ENCODE data around the gene AWAT1.
"Not testable (repeated sequence)": the region's sequence is repeated elsewhere in the genome, so short reads cannot be mapped to it uniquely, and the experiment has no call there.

Gene AWAT1

DNA sequence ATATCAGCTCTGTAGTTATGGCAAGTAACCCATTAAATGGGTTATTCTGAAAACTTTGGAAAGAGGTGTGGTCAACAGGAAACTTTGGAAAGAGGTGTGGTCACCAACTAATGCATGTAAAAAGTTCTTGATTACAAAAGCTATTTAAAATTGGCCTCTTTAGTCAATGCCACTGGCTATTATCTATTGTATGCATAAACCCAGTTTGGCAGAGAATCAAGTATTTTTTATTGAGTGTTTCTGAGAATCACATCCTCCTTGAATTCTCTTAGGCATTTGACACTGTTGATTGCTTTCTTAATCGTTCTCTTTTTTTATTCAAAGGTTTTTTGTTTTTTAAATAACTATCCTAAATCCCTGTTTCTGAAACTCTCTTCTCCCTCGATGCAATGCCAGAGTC is 18.0 kb downstream of the AWAT1 start:
- Mint-ChIP-seq H3K9me3 (no peaks in the 10 kb centered on the region), H3K4me3 (no peak overlapping the region), H3K27ac (no peak overlapping the region)

DNA sequence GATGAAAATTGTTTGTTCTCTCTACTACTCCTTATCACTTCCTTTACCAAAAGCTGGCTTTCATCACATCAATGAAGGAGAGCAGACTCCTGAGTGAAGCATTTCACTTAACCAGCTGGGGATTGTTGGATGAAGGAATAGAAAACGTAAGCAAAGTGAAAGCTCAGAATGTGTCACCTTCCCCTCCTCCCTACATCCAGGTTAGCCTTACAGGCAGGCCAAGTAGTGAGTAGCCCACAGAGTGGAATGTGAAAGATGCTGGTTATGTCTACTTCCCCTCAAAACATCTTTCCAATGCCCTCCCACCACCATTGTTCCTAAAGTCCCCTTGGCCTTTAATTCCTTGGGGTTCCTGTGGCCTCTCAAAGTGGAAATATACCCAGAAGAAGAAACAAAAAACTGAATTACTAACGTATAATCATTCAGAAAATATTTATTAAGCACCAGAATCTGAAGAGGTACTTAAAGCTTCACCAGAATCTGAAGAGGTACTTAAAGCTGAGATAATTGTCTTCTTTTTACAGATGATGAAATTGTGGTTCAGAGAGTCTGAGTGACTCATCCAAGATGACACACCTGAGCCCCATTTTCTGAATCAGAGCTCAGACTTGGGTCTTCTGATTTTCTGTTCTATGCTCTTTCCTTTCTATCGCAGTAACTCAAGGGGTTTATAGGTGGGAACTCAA is 19.1 kb downstream of the AWAT1 start:
- peak overlapping the region; percentile 88 for H3K27ac Mint-ChIP-seq
- no peak for DNase-seq
- peaks cover 47% of the 10 kb centered on the region for H3K27me3 Mint-ChIP-seq
- no peaks in the 10 kb centered on the region for H3K36me3 Mint-ChIP-seq (ENCODE audit: low read depth)
- no peaks in the 10 kb centered on the region for H3K9me3 Mint-ChIP-seq
- no peak overlapping the region for H3K4me3 Mint-ChIP-seq
- H3K4me1 Mint-ChIP-seq (ENCODE audit: low read depth), result peaks cover 19% of the 10 kb centered on the region

More for the DNA sequence above, 18.0 kb downstream of the AWAT1 start:
- no peak for DNase-seq
- H3K36me3 Mint-ChIP-seq (ENCODE audit: low read depth), result no peaks in the 10 kb centered on the region
- H3K27me3 Mint-ChIP-seq, result peaks cover 50% of the 10 kb centered on the region
- peaks cover 19% of the 10 kb centered on the region for H3K4me1 Mint-ChIP-seq (ENCODE audit: low read depth)

DNA sequence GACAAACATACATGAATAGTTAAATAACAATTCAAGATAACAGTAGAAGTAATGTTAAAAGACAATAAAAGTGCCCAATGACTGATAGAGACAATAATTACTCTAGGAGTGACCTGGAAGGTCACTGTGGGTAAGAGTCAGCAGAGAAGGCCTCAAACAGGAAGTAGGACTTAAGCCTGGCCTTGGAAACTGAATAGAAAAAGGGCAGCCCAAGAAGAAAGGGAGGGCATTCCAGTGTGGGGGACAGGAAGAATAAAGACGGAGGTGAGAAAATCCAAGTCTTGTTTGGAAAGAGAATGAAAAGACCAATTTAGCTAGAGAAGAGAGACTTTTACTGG is 19.6 kb downstream of the AWAT1 start:
- H3K27me3 Mint-ChIP-seq, result peaks cover 44% of the 10 kb centered on the region
- no peak overlapping the region for H3K4me3 Mint-ChIP-seq
- H3K9me3 Mint-ChIP-seq, result no peaks in the 10 kb centered on the region
- no peak for DNase-seq
- H3K36me3 Mint-ChIP-seq (ENCODE audit: low read depth), result no peaks in the 10 kb centered on the region
- peak overlapping the region; percentile 88 for H3K27ac Mint-ChIP-seq
- peaks cover 19% of the 10 kb centered on the region for H3K4me1 Mint-ChIP-seq (ENCODE audit: low read depth)

DNA sequence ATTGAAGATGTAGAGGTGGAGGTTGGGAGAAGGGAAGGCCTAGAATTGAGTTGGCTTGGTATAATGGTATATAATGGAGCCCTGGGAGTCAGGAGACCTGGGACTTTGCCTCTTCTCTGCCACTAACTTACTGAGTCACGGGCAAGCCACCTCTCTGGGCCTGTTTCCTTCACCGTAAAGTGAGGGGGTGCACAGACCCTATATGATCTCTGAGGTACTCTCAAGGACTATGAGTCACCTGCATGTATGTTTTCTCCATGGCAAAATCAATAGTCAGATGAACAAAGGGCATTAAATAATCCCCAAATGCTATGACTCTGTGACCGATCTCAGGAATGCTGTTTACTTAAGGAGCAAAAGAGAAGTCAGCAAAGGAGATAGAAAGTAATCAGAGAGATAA is 20.5 kb downstream of the AWAT1 start:
- no peak for DNase-seq
- Mint-ChIP-seq H3K4me1 (ENCODE audit: low read depth) (peaks cover 19% of the 10 kb centered on the region), H3K9me3 (no peaks in the 10 kb centered on the region), H3K4me3 (no peak overlapping the region), H3K27ac (no peak overlapping the region), H3K36me3 (ENCODE audit: low read depth) (no peaks in the 10 kb centered on the region), H3K27me3 (peaks cover 45% of the 10 kb centered on the region)

DNA sequence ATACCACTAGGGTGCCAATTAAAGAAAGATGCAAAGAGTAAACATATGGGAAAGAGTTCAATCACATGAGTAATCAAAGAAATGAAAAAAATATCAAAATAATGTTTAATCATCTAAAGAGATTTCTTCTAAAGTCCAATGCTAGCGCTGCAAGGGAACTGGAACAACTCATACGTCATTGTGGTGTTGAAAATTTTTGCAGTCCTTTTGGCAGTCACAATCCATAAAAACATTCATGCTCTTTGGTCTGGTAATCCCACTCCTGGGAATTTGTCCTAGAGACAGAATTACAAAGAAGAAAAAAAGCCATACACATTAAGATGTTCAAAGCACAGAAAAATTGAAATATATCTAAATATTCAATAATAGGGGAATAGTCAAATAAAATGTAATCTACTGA is 21.0 kb downstream of the AWAT1 start:
- Mint-ChIP-seq H3K27me3 (peaks cover 42% of the 10 kb centered on the region), H3K27ac (no peak overlapping the region), H3K4me1 (ENCODE audit: low read depth) (peaks cover 19% of the 10 kb centered on the region), H3K4me3 (no peak overlapping the region), H3K36me3 (ENCODE audit: low read depth) (no peaks in the 10 kb centered on the region), H3K9me3 (no peaks in the 10 kb centered on the region)
- DNase-seq, result no peak

DNA sequence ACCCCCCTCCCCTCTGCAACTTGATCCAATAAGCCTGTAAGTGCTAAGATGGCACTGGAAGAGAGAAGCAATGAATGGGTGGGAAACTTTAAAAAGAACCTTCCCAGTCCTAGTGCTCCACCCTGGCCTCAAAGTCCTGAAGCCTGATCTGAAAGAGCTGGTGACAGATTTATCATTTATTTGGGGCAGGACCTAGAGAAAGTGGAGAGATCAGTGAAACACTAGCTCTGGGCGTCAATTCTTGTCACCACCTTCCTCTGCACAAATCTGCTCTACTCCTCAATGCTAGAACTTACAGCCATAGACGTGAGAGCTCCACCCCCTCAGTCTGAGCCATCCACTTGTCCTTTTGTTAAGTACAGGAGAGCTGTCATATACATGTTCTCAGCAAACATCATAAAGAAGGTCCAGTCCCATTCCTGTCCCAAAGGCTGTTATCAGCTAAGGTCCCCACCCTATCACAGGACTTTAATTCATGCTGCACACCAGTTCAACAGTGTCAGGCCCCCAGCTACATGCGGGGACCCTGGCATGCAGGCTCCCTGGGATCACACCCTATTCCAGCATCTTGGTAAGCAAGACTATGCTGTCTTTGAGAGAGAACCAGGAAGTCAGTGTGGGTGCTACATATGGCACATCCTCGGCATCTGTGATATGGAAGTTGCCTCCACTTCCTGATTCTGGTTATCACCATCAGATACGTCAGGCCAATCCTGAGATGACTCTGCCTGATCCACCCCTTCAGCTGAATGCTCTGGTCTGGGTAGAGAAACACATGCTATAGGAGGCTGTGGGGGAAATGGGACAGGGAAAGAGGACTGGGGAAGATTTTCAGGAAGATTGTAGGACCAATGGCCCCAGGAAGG is 23.2 kb downstream of the AWAT1 start:
- no peaks in the 10 kb centered on the region for H3K36me3 Mint-ChIP-seq (ENCODE audit: low read depth)
- H3K4me3 Mint-ChIP-seq, result no peak overlapping the region
- peaks cover 31% of the 10 kb centered on the region for H3K27me3 Mint-ChIP-seq
- no peak overlapping the region for H3K27ac Mint-ChIP-seq
- no peak for DNase-seq
- peaks cover 19% of the 10 kb centered on the region for H3K4me1 Mint-ChIP-seq (ENCODE audit: low read depth)
- H3K9me3 Mint-ChIP-seq, result no peaks in the 10 kb centered on the region

DNA sequence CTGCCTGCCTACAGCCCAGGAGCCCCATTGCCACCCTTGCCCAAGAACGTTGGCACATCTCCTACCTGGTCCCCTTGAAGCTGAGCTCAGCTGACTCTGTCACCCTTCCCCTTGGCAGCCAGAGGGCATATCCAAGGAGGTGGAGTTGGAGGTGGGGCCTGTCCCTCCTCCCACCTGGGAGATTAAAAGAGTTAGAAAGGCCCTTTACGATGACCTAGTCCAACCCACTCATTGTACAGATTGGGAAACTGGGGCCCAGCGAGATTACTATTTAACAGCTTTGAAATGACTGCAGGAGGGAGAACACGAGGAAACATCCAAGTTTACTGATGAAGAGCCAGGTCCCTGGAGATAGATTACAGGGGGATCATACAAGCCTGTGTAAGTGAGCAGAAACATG is 25.6 kb downstream of the AWAT1 start, which contains the start of gene P2RY4:
TSS of gene P2RY4 (minus strand) at position 101 of the 400 bp plus-strand sequence. CDS start 580 bp downstream, outside the sequence.
- no peaks in the 10 kb centered on the region for H3K36me3 Mint-ChIP-seq (ENCODE audit: low read depth)
- no peak within 1 kb of the TSS for H3K4me3 Mint-ChIP-seq
- no peak for DNase-seq
- no peaks in the 10 kb centered on the region for H3K9me3 Mint-ChIP-seq
- H3K4me1 Mint-ChIP-seq (ENCODE audit: low read depth), result no peaks in the 10 kb centered on the region
- H3K27ac Mint-ChIP-seq, result no peak within 1 kb of the TSS
- H3K27me3 Mint-ChIP-seq, result peaks cover 32% of the 10 kb centered on the region

DNA sequence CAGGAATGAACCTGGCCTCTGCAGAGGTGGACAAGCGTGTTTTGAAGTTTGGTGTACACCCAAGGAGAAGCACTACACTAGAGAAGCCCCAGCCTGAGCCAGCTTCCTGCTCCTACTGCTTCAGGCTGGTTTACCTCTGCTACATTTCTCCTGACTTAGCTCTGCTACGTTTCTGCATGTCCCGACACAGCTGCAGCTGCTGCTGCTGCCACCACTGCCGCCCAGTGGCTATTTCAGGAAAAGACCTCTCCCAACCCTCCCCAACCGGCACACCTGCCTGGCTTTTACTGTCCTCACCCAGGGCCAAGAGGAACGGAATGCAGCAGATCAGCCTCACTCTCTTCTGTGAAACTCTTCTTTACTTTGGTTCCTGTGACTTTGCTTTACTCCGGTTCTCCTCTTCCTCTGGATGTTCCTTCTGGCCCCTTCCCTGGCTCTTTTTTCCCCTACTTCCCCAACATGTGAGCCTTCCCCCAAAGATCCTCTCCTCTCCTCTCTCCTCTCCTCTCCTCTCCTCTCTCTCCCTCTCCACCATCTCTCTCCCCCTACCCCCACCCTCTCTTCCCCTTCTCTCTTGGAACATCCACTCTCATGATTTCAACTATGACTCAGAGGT is 28.6 kb downstream of the AWAT1 start:
- Mint-ChIP-seq H3K36me3 (ENCODE audit: low read depth) (no peaks in the 10 kb centered on the region), H3K9me3 (no peaks in the 10 kb centered on the region), H3K4me3 (no peak overlapping the region), H3K27ac (no peak overlapping the region), H3K4me1 (ENCODE audit: low read depth) (no peaks in the 10 kb centered on the region), H3K27me3 (peaks cover 41% of the 10 kb centered on the region)
- peak; percentile 48 for DNase-seq

DNA sequence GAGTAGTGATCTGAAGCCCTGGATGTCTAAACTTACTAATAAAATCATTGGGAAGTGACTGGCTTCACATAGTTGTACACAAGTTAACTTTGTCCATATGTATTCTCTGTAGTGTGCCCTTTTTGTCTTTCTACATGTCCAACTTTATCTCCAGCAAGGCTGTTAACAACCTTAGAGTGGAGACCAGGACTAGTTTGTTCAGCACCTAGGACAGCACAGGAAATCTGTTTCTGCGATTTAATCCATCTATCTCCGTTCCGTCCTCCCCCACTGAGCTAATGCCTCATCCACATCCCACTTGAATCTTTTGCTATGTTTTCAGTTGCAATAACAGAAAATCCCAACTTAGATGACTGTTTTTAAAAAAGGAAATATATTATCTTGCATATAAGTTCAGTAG is 30.3 kb downstream of the AWAT1 start:
- no peaks in the 10 kb centered on the region for H3K36me3 Mint-ChIP-seq (ENCODE audit: low read depth)
- DNase-seq, result no peak
- no peak overlapping the region for H3K27ac Mint-ChIP-seq
- no peaks in the 10 kb centered on the region for H3K9me3 Mint-ChIP-seq
- no peak overlapping the region for H3K4me3 Mint-ChIP-seq
- H3K4me1 Mint-ChIP-seq (ENCODE audit: low read depth), result no peaks in the 10 kb centered on the region
- H3K27me3 Mint-ChIP-seq, result peaks cover 46% of the 10 kb centered on the region

DNA sequence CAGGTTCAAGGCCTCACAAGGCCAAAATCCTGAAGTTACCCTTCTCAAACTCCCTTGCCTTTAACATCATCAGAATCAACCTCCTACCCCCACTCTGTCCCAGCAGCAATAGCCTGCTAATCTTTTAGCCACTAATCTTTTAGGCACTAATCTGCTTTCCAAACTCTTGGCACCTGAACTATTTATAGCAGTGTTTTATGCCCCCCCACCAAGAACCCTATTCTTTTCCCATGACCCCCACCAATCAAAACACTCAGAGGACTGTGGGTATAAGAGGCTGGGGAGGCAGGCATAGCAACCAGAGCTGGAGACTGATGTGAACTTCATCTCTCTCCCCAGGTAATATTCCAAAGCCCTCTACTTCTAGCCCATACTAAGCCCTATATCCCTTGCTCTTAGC is 33.6 kb downstream of the AWAT1 start, which contains the start of gene ARR3:
TSS of gene ARR3 (plus strand) at position 301 of the 400 bp plus-strand sequence. CDS start 1,052 bp downstream, outside the sequence.
- Mint-ChIP-seq H3K4me3 (no peak within 1 kb of the TSS), H3K9me3 (no peaks in the 10 kb centered on the region), H3K27ac (no peak within 1 kb of the TSS), H3K27me3 (peaks cover 43% of the 10 kb centered on the region), H3K36me3 (ENCODE audit: low read depth) (no peaks in the 10 kb centered on the region), H3K4me1 (ENCODE audit: low read depth) (no peaks in the 10 kb centered on the region)
- no peak for DNase-seq

DNA sequence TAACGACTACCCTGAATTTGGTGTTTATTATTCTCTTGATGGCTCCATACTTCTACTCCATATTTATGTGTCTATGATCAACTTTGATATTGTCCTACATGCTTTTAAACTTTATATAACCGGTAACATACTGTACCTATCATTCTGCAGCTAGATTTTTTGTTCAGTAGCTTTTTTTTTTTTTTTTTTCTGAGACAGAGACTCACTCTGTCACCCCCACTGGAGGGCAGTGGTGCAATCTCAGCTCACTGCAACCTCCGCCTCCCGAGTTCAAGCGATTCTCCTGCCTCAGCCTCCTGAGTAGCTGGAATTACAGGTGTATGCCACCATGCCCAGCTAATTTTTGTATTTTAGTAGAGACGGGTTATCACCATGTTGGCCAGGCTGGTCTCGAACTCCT is 39.6 kb downstream of the AWAT1 start:
- H3K36me3 Mint-ChIP-seq (ENCODE audit: low read depth); DNase-seq; H3K4me3 Mint-ChIP-seq; H3K4me1 Mint-ChIP-seq (ENCODE audit: low read depth); H3K27ac Mint-ChIP-seq; H3K9me3 Mint-ChIP-seq: not testable (repeated sequence)
- peaks cover 22% of the 10 kb centered on the region for H3K27me3 Mint-ChIP-seq

DNA sequence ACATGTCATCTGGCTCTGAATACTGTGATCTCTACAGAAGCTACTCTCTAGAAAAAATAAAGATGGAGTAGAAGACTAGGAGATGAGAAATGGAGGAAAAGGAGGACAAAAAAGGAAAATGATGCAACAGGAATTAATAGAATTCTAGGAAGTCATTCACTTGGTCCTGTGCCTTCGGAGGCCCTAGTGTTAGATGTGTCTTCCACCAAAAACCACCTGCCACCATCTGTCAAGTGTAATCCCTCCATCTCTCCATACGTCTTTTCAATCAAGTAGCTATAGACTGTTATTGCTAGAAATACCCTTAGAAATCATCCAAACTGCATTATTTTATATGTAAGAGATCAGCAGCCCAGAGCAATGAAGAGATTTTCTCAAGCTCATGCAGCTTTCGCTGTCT is 44.6 kb downstream of the AWAT1 start:
- Mint-ChIP-seq H3K4me1 (ENCODE audit: low read depth) (no peaks in the 10 kb centered on the region), H3K27me3 (peaks cover 28% of the 10 kb centered on the region), H3K4me3 (no peak overlapping the region), H3K36me3 (ENCODE audit: low read depth) (peaks cover 12% of the 10 kb centered on the region), H3K9me3 (no peaks in the 10 kb centered on the region), H3K27ac (no peak overlapping the region)
- no peak for DNase-seq

DNA sequence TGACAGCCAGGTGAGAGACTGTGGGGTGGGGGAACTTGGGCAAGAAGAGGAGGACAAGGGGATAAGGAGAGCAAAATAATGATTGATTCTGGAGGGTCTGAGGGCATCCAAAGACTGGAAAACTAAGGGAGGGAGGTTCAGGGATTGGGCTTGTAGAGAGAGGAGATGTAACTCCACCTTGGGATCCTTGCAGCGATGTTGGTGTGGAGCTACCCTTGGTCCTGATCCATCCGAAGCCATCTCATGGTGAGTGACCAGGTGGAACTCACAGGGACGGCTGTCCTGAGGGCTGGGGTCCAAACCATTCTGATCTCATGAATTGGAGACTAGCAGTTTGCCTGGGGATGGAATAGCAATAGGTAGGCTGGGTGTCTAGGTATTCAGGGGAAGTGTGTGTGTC is 46.1 kb downstream of the AWAT1 start:
- Mint-ChIP-seq H3K4me3 (no peak overlapping the region), H3K4me1 (ENCODE audit: low read depth) (no peaks in the 10 kb centered on the region), H3K27me3 (peaks cover 36% of the 10 kb centered on the region), H3K27ac (no peak overlapping the region), H3K36me3 (ENCODE audit: low read depth) (peaks cover 19% of the 10 kb centered on the region), H3K9me3 (no peaks in the 10 kb centered on the region)
- DNase-seq, result no peak

DNA sequence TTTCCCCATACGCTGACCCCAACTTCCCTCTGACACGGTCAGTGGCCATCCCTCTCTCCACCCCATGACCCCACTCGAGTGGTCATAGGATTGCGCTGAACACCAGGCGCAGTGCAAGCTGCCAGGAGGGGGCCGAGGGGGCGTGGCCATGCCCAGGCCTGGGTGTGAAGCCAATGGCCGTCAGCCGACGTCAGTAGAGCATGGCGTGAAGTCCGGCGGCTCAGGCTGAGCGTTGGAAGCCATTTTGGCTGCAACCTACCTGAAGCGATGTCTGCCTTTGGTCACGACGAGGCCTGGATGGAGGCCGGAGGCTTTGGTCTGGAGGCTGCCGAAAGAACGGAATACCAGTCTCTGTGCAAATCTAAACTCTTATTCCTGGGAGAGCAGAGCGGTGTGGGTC is 47.5 kb downstream of the AWAT1 start, which contains the start of gene RAB41:
TSS of gene RAB41 (plus strand) at position 222 of the 400 bp plus-strand sequence. CDS start at position 268, 46 bp downstream.
- DNase-seq, result no peak
- Mint-ChIP-seq H3K36me3 (ENCODE audit: low read depth) (peaks cover 30% of the 10 kb centered on the region), H3K27ac (no peak within 1 kb of the TSS), H3K9me3 (no peaks in the 10 kb centered on the region), H3K27me3 (peaks cover 36% of the 10 kb centered on the region), H3K4me3 (no peak within 1 kb of the TSS), H3K4me1 (ENCODE audit: low read depth) (no peaks in the 10 kb centered on the region)

All from activated T-cell treated with anti-CD3 and anti-CD28 coated beads, Interleukin-2, amount 50 U/mL, for 24 hours (primary cell).